Gastroesophageal sphincter (tissue), 4 donors: ENCODE results near the gene MTMR12. TPM values are rescaled to one million over a fixed set of nuclear protein-coding genes. Genes with fewer than 3 reads are reported as not detected.

ENCODE experiments used
- ATAC-seq: fragments of 150-250 bp; one replicate; pipeline ENCODE4 v1.9.1; 2016; ENCODE audit warnings: mild to moderate bottlenecking, moderate library complexity
- H3K27ac ChIP-seq, 4 donors: fragments of 200-600 bp; sonication (generic) in 3 of 4; 1 replicate in 3 of 4; 2 replicates in 1 of 4; pipeline ENCODE4 v1.5.1; 2016 to 2019
- H3K27me3 ChIP-seq: fragments of 200-600 bp; sonication (generic); one replicate; pipeline ENCODE4 v1.5.1; 2019
- H3K36me3 ChIP-seq, 2 donors: fragments of 200-600 bp; sonication (generic); one replicate each; pipeline ENCODE4 v1.5.1; 2019; ENCODE audit warnings: control low read depth in 1 of 2
- H3K4me1 ChIP-seq, 3 donors: fragments of 200-600 bp; sonication (generic); 1 replicate in 2 of 3; 2 replicates in 1 of 3; pipeline ENCODE4 v1.5.1; 2016 to 2019; ENCODE audit warnings: control low read depth in 2 of 3
- H3K4me3 ChIP-seq, 2 donors: fragments of 200-600 bp; sonication (generic); one replicate each; pipeline ENCODE4 v1.5.1; 2019; ENCODE audit warnings: mild to moderate bottlenecking in 1 of 2, moderate library complexity in 1 of 2
- H3K9me3 ChIP-seq, 3 donors: fragments of 200-600 bp; sonication (generic); one replicate each; pipeline ENCODE4 v1.5.1; 2017 to 2019; ENCODE audit warnings: control low read depth in 2 of 3
- EP300 ChIP-seq: sonication (generic); formaldehyde crosslinking; IDR thresholded peaks from one replicate; pipeline ENCODE4 v1.6.1; 2017; ENCODE audit warnings: antibody characterized with exemption, mild to moderate bottlenecking
- POLR2A ChIP-seq, 2 donors: fragments of 450-650 bp; IDR thresholded peaks; one replicate each; pipeline ENCODE4 v1.6.1; 2017; ENCODE audit warnings: antibody characterized with exemption in 2 of 2, mild to moderate bottlenecking in 2 of 2, moderate library complexity in 1 of 2
- POLR2AphosphoS5 ChIP-seq: sonication (generic); formaldehyde crosslinking; IDR thresholded peaks from one replicate; pipeline ENCODE4 v1.6.1; 2017; ENCODE audit warnings: antibody characterized with exemption
- WGBS, 2 donors: methylation state at CpG; one replicate each; pipeline ENCODE4 v1.1.5; 2018; ENCODE audit warnings: low coverage in 1 of 2; 5-methylcytosine and 5-hydroxymethylcytosine counted together
- total RNA-seq, 4 donors: library from RNA; depleted of rRNA; stranded (reverse); fragments of >200 nt; gene quantifications; one replicate each; pipeline ENCODE4 v1.1.0, GENCODE V29; 2016
- TF ChIP-seq, protein P1 (sequence below), 4 experiments: fragments of 200-600 bp in 2 of 4; fragments of 450-650 bp in 2 of 4; sonication (generic) in 1 of 4; IDR thresholded peaks; one replicate each; pipeline ENCODE4 v1.5.1; 2017 to 2019; ENCODE audit warnings: antibody characterized with exemption in 4 of 4, mild to moderate bottlenecking in 2 of 4, moderate library complexity in 2 of 4

Gene MTMR12
- total RNA-seq, 4 donors from 2014 or later: 44.2 to 98.9 (median 68.5) TPM

DNA sequence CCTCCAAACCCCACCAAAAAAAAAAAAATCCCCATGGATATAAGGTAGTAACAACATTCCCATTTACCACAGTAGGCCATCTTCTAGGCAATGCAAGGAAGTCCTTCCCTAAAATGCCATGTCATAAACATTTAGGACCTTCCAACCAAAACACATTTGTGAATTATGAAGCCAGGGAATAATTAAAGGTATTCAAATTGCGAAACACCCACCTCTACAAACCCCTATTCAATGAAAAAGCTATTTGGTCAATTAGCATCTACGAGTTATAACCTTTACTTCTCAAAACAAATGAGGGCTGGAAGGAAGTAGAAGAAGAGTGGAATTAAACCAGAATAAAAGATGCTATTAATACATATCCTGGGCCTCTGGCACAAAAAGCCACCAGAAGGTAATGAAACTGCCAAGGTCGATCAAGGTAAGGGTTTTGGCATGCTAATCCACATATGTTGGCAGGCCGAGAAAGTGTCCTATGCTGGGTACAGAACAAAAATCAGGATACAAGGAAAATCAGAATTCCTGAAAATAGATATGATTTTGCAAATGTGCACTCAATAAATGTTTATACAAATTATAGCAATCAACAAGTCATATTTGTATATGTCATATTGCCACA lies 47.7 kb downstream of the MTMR12 start:
- ATAC-seq: no peak
- no peak for TF ChIP-seq POLR2AphosphoS5
- TF ChIP-seq, protein P1, sequence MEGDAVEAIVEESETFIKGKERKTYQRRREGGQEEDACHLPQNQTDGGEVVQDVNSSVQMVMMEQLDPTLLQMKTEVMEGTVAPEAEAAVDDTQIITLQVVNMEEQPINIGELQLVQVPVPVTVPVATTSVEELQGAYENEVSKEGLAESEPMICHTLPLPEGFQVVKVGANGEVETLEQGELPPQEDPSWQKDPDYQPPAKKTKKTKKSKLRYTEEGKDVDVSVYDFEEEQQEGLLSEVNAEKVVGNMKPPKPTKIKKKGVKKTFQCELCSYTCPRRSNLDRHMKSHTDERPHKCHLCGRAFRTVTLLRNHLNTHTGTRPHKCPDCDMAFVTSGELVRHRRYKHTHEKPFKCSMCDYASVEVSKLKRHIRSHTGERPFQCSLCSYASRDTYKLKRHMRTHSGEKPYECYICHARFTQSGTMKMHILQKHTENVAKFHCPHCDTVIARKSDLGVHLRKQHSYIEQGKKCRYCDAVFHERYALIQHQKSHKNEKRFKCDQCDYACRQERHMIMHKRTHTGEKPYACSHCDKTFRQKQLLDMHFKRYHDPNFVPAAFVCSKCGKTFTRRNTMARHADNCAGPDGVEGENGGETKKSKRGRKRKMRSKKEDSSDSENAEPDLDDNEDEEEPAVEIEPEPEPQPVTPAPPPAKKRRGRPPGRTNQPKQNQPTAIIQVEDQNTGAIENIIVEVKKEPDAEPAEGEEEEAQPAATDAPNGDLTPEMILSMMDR (IDR thresholded peaks at IDR 0.05): no peak
- no peak for TF ChIP-seq POLR2A (IDR thresholded peaks at IDR 0.05)
- no peak for TF ChIP-seq EP300
- peaks cover 0 to 94% of the 10 kb centered on the region in 2 donors for H3K36me3 ChIP-seq
- H3K4me3 ChIP-seq: no peak overlapping the region
- peaks cover 0 to 21% (median 0%) of the 10 kb centered on the region in 3 donors for H3K4me1 ChIP-seq
- 58 to 78% methylated on average over 4 of the region's 4 CpGs for WGBS, 2 donors
- no peaks in the 10 kb centered on the region for H3K9me3 ChIP-seq
- H3K27me3 ChIP-seq: no peaks in the 10 kb centered on the region
- H3K27ac ChIP-seq: no peak overlapping the region

- Histone ChIP-seq H3K36me3 (peaks cover 0 to 94% of the 10 kb centered on the region in 2 donors), H3K27me3 (no peaks in the 10 kb centered on the region), H3K9me3 (no peaks in the 10 kb centered on the region), H3K4me3 (no peak overlapping the region), H3K27ac (no peak overlapping the region), H3K4me1 (peaks cover 0 to 26% (median 0%) of the 10 kb centered on the region in 3 donors)
- 83 to 91% methylated on average over 3 to 4 of the region's 4 CpGs for WGBS, 2 donors
- no peak for TF ChIP-seq POLR2AphosphoS5
- TF ChIP-seq, protein P1 (IDR thresholded peaks at IDR 0.05): no peak
- no peak for TF ChIP-seq POLR2A (IDR thresholded peaks at IDR 0.05)
- TF ChIP-seq EP300: no peak
- ATAC-seq: no peak
Observed at GRCh38 chr5:32263684-32264083, 49.1 kb downstream of the MTMR12 start.

DNA sequence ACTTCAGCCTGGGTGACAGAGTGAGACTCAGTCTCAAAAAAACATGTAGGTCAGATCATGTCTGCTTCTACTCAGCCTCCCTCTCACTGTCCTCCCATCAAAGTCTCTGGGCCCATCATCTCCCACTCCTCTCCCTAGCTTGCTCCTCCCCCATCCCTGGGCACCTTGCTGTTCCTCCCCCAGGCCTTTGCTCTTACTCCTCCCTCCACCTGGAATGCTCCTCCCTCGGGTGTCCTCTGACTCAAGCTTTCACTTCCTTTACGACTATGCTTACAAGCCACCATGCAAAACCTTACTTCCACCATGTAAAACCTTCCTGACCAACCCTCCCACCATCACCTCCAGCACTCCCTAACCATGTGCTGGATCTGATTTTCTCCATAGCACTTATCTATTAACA lies 51.5 kb downstream of the MTMR12 start:
- no peaks in the 10 kb centered on the region for H3K9me3 ChIP-seq
- peaks cover 0 to 26% (median 0%) of the 10 kb centered on the region in 3 donors for H3K4me1 ChIP-seq
- H3K27me3 ChIP-seq: no peaks in the 10 kb centered on the region
- H3K27ac ChIP-seq: peak overlapping the region in 2 of 4 donors; percentile 34 to 46
- 56 to 83% methylated on average over 2 of the region's 2 CpGs for WGBS, 2 donors
- TF ChIP-seq POLR2AphosphoS5: no peak
- no peak for TF ChIP-seq EP300
- no peak for TF ChIP-seq POLR2A (IDR thresholded peaks at IDR 0.05)
- TF ChIP-seq, protein P1 (IDR thresholded peaks at IDR 0.05): no peak
- ATAC-seq: no peak
- H3K4me3 ChIP-seq: no peak overlapping the region
- peaks cover 0 to 90% of the 10 kb centered on the region in 2 donors for H3K36me3 ChIP-seq

- Histone ChIP-seq H3K27me3 (no peaks in the 10 kb centered on the region), H3K9me3 (no peaks in the 10 kb centered on the region), H3K4me3 (no peak overlapping the region), H3K4me1 (peaks cover 0 to 24% (median 8%) of the 10 kb centered on the region in 3 donors), H3K36me3 (peaks cover 0 to 88% of the 10 kb centered on the region in 2 donors), H3K27ac (no peak overlapping the region)
- no peak for TF ChIP-seq POLR2AphosphoS5
- TF ChIP-seq, protein P1 (IDR thresholded peaks at IDR 0.05): no peak
- no CpG with 5 or more reads among the region's 1 CpG for WGBS, 2 donors
- ATAC-seq: no peak
Observed at GRCh38 chr5:32259033-32259432, 53.7 kb downstream of the MTMR12 start.

- Histone ChIP-seq H3K27me3 (no peaks in the 10 kb centered on the region), H3K27ac (no peak overlapping the region), H3K36me3 (peaks cover 0 to 88% of the 10 kb centered on the region in 2 donors), H3K4me3 (no peak overlapping the region), H3K9me3 (no peaks in the 10 kb centered on the region), H3K4me1 (peaks cover 0 to 24% (median 8%) of the 10 kb centered on the region in 3 donors)
- no peak for ATAC-seq
- TF ChIP-seq EP300: no peak
- WGBS, 2 donors: 83 to 97% methylated on average over 3 of the region's 3 CpGs
Observed at GRCh38 chr5:32258424-32258823, 54.3 kb downstream of the MTMR12 start.
